ENCODE results near the gene ACAP3.
"Not testable (repeated sequence)": the region's sequence is repeated elsewhere in the genome, so short reads cannot be mapped to it uniquely, and the experiment has no call there.

Gene ACAP3

GRCh38 chr1:1256956-1257871 is 50.5 kb downstream of the ACAP3 start:
- no peak overlapping the region for H3K4me3 ChIP-seq (ENCODE audit: low read depth, low read length)
- H3K27me3 ChIP-seq (ENCODE audit: insufficient read depth, low read length): no peaks in the 10 kb centered on the region
- H3K27ac ChIP-seq (ENCODE audit: low read depth, low read length): no peak overlapping the region
- H3K36me3 ChIP-seq (ENCODE audit: insufficient read depth, low read length): peaks cover 13% of the 10 kb centered on the region
- no peak overlapping the region for H2AFZ ChIP-seq (ENCODE audit: low read length, unreplicated experiment)
- peaks cover 2% of the 10 kb centered on the region for H3K4me1 ChIP-seq (ENCODE audit: control insufficient read depth, insufficient read depth, low read length, unreplicated experiment)
- peaks cover 14% of the 10 kb centered on the region for H3K79me2 ChIP-seq (ENCODE audit: control insufficient read depth, insufficient read depth, low read length, unreplicated experiment)

- H3K4me1 ChIP-seq (ENCODE audit: control insufficient read depth, insufficient read depth, low read length, unreplicated experiment): peaks cover 2% of the 10 kb centered on the region
- no peaks in the 10 kb centered on the region for H3K27me3 ChIP-seq (ENCODE audit: insufficient read depth, low read length)
- H2AFZ ChIP-seq (ENCODE audit: low read length, unreplicated experiment): no peak overlapping the region
- H3K36me3 ChIP-seq (ENCODE audit: insufficient read depth, low read length): peaks cover 11% of the 10 kb centered on the region
- no peak overlapping the region for H3K27ac ChIP-seq (ENCODE audit: low read depth, low read length)
- no peak overlapping the region for H3K4me3 ChIP-seq (ENCODE audit: low read depth, low read length)
- H3K79me2 ChIP-seq (ENCODE audit: control insufficient read depth, insufficient read depth, low read length, unreplicated experiment): peaks cover 5% of the 10 kb centered on the region
Observed at GRCh38 chr1:1255611-1256010, 52.1 kb downstream of the ACAP3 start.

- no peak overlapping the region for H3K4me3 ChIP-seq (ENCODE audit: low read depth, low read length)
- H3K36me3 ChIP-seq (ENCODE audit: insufficient read depth, low read length): peaks cover 8% of the 10 kb centered on the region; the same call in 1 of the 2 replicates
- peaks cover 3% of the 10 kb centered on the region for H3K79me2 ChIP-seq (ENCODE audit: control insufficient read depth, insufficient read depth, low read length, unreplicated experiment)
- no peaks in the 10 kb centered on the region for H3K27me3 ChIP-seq (ENCODE audit: insufficient read depth, low read length)
- peaks cover 2% of the 10 kb centered on the region for H3K4me1 ChIP-seq (ENCODE audit: control insufficient read depth, insufficient read depth, low read length, unreplicated experiment)
- H3K27ac ChIP-seq (ENCODE audit: low read depth, low read length): no peak overlapping the region
- H2AFZ ChIP-seq (ENCODE audit: low read length, unreplicated experiment): no peak overlapping the region
Observed at GRCh38 chr1:1255078-1255477, 52.7 kb downstream of the ACAP3 start.

GRCh38 chr1:1254667-1254998 is 53.1 kb downstream of the ACAP3 start:
- Histone ChIP-seq H3K36me3 (ENCODE audit: insufficient read depth, low read length) (peaks cover 3% of the 10 kb centered on the region; the same call in 1 of the 2 replicates), H3K27me3 (ENCODE audit: insufficient read depth, low read length) (no peaks in the 10 kb centered on the region), H3K79me2 (ENCODE audit: control insufficient read depth, insufficient read depth, low read length, unreplicated experiment) (no peaks in the 10 kb centered on the region), H3K4me1 (ENCODE audit: control insufficient read depth, insufficient read depth, low read length, unreplicated experiment) (peaks cover 2% of the 10 kb centered on the region), H2AFZ (ENCODE audit: low read length, unreplicated experiment) (no peak overlapping the region), H3K27ac (ENCODE audit: low read depth, low read length) (no peak overlapping the region), H3K4me3 (ENCODE audit: low read depth, low read length) (no peak overlapping the region)

- H3K27me3 ChIP-seq (ENCODE audit: insufficient read depth, low read length): no peaks in the 10 kb centered on the region
- peaks cover 2% of the 10 kb centered on the region for H3K4me1 ChIP-seq (ENCODE audit: control insufficient read depth, insufficient read depth, low read length, unreplicated experiment)
- peaks cover 3% of the 10 kb centered on the region; the same call in 1 of the 2 replicates for H3K36me3 ChIP-seq (ENCODE audit: insufficient read depth, low read length)
- no peaks in the 10 kb centered on the region for H3K79me2 ChIP-seq (ENCODE audit: control insufficient read depth, insufficient read depth, low read length, unreplicated experiment)
- no peak overlapping the region for H3K27ac ChIP-seq (ENCODE audit: low read depth, low read length)
- H3K4me3 ChIP-seq (ENCODE audit: low read depth, low read length): no peak overlapping the region
- H2AFZ ChIP-seq (ENCODE audit: low read length, unreplicated experiment): no peak overlapping the region
Observed at GRCh38 chr1:1253972-1254666, 53.6 kb downstream of the ACAP3 start.

GRCh38 chr1:1253314-1253713 is 54.4 kb downstream of the ACAP3 start:
- H3K27ac ChIP-seq (ENCODE audit: low read depth, low read length): no peak overlapping the region
- H3K27me3 ChIP-seq (ENCODE audit: insufficient read depth, low read length): no peaks in the 10 kb centered on the region
- H3K4me3 ChIP-seq (ENCODE audit: low read depth, low read length): no peak overlapping the region
- no peak overlapping the region for H2AFZ ChIP-seq (ENCODE audit: low read length, unreplicated experiment)
- H3K79me2 ChIP-seq (ENCODE audit: control insufficient read depth, insufficient read depth, low read length, unreplicated experiment): no peaks in the 10 kb centered on the region
- H3K4me1 ChIP-seq (ENCODE audit: control insufficient read depth, insufficient read depth, low read length, unreplicated experiment): no peaks in the 10 kb centered on the region
- H3K36me3 ChIP-seq (ENCODE audit: insufficient read depth, low read length): peaks cover 3% of the 10 kb centered on the region; the same call in 1 of the 2 replicates

- Histone ChIP-seq H2AFZ (ENCODE audit: low read length, unreplicated experiment) (no peak overlapping the region), H3K27ac (ENCODE audit: low read depth, low read length) (no peak overlapping the region), H3K4me1 (ENCODE audit: control insufficient read depth, insufficient read depth, low read length, unreplicated experiment) (no peaks in the 10 kb centered on the region), H3K36me3 (ENCODE audit: insufficient read depth, low read length) (peaks cover 3% of the 10 kb centered on the region; the same call in 1 of the 2 replicates), H3K27me3 (ENCODE audit: insufficient read depth, low read length) (peaks cover 9% of the 10 kb centered on the region; the same call in 1 of the 2 replicates), H3K79me2 (ENCODE audit: control insufficient read depth, insufficient read depth, low read length, unreplicated experiment) (no peaks in the 10 kb centered on the region), H3K4me3 (ENCODE audit: low read depth, low read length) (no peak overlapping the region)
Observed at GRCh38 chr1:1250786-1251284, 56.9 kb downstream of the ACAP3 start.

- H2AFZ ChIP-seq (ENCODE audit: low read length, unreplicated experiment); H3K4me1 ChIP-seq (ENCODE audit: control insufficient read depth, insufficient read depth, low read length, unreplicated experiment): not testable (repeated sequence)
Observed at GRCh38 chr1:1248009-1248913, 59.5 kb downstream of the ACAP3 start.

GRCh38 chr1:1247341-1247913 is 60.3 kb downstream of the ACAP3 start:
- Histone ChIP-seq H3K79me2 (ENCODE audit: control insufficient read depth, insufficient read depth, low read length, unreplicated experiment) (no peaks in the 10 kb centered on the region), H3K4me3 (ENCODE audit: low read depth, low read length) (no peak overlapping the region), H2AFZ (ENCODE audit: low read length, unreplicated experiment) (no peak overlapping the region), H3K36me3 (ENCODE audit: insufficient read depth, low read length) (no peaks in the 10 kb centered on the region), H3K4me1 (ENCODE audit: control insufficient read depth, insufficient read depth, low read length, unreplicated experiment) (no peaks in the 10 kb centered on the region), H3K27ac (ENCODE audit: low read depth, low read length) (no peak overlapping the region), H3K27me3 (ENCODE audit: insufficient read depth, low read length) (peaks cover 9% of the 10 kb centered on the region; the same call in 1 of the 2 replicates)

More at GRCh38 chr1:1248009-1248913, 59.5 kb downstream of the ACAP3 start:
- not testable (repeated sequence) for H3K36me3 ChIP-seq (ENCODE audit: insufficient read depth, low read length); H3K27ac ChIP-seq (ENCODE audit: low read depth, low read length); H3K4me3 ChIP-seq (ENCODE audit: low read depth, low read length); H3K27me3 ChIP-seq (ENCODE audit: insufficient read depth, low read length); H3K79me2 ChIP-seq (ENCODE audit: control insufficient read depth, insufficient read depth, low read length, unreplicated experiment)

Data from ACC112 (cell line).